HepG2 (cell line): ENCODE results near the gene DOCK4. TPM values are rescaled to one million over a fixed set of nuclear protein-coding genes. Genes with fewer than 3 reads are reported as not detected.

ENCODE experiments used
- ATF1 ChIP-seq: IDR thresholded peaks from 2 replicates; pipeline ENCODE4 v1.6.1; 2016; ENCODE audit warnings: mild to moderate bottlenecking, control low read depth
- BCLAF1 ChIP-seq: fragments of 450-650 bp; IDR thresholded peaks from 2 replicates; pipeline ENCODE4 v1.6.1; 2017; ENCODE audit warnings: mild to moderate bottlenecking
- CREB1 ChIP-seq, 2 experiments: fragments of 450-650 bp in 1 of 2; IDR thresholded peaks; 2 replicates each; pipeline ENCODE4 v1.6.1; 2016 to 2017; ENCODE audit warnings: control low read depth in 1 of 2, mild to moderate bottlenecking in 1 of 2, missing compliant biosample characterization in 1 of 2, missing genetic modification characterization in 1 of 2
- DDIT3 ChIP-seq: sonication (generic); formaldehyde crosslinking; IDR thresholded peaks from 2 replicates; pipeline ENCODE4 v1.4.0; 2020; ENCODE audit warnings: mild to moderate bottlenecking, missing genetic modification reagents
- GFI1 ChIP-seq: sonication (generic); formaldehyde crosslinking; IDR thresholded peaks from 2 replicates; pipeline ENCODE4 v1.5.0; 2020; ENCODE audit warnings: missing genetic modification reagents, mild to moderate bottlenecking, borderline replicate concordance
- HHEX ChIP-seq: IDR thresholded peaks from 2 replicates; pipeline ENCODE4 v1.6.1; 2016; ENCODE audit warnings: control low read depth
- KDM5A ChIP-seq: fragments of 200-600 bp; sonication (generic); IDR thresholded peaks from 2 replicates; pipeline ENCODE4 v1.7.0; 2018; ENCODE audit warnings: antibody characterized with exemption, mild to moderate bottlenecking, low read length, borderline replicate concordance
- NFIC ChIP-seq: IDR thresholded peaks from 2 replicates; pipeline ENCODE4 v1.6.1; 2012; ENCODE audit warnings: mild to moderate bottlenecking, low read length, inconsistent platforms
- RERE ChIP-seq: IDR thresholded peaks from 2 replicates; pipeline ENCODE4 v1.6.1; 2016; ENCODE audit warnings: low read depth, missing genetic modification reagents, missing compliant biosample characterization
- RXRA ChIP-seq: sonication (generic); formaldehyde crosslinking; IDR thresholded peaks from 2 replicates; pipeline ENCODE4 v1.5.1; 2020; ENCODE audit warnings: missing genetic modification reagents
- SOX5 ChIP-seq: IDR thresholded peaks from 2 replicates; pipeline ENCODE4 v1.6.1; 2016; ENCODE audit warnings: borderline replicate concordance
- SUZ12 ChIP-seq: fragments of 150-350 bp; IDR thresholded peaks from 2 replicates; pipeline ENCODE4 v1.6.1; 2014; ENCODE audit warnings: low read depth, low read length
- ZBTB25 ChIP-seq: IDR thresholded peaks from 2 replicates; pipeline ENCODE4 v1.6.1; 2018; ENCODE audit warnings: missing genetic modification reagents
- ZBTB38 ChIP-seq: sonication (generic); formaldehyde crosslinking; IDR thresholded peaks from 2 replicates; pipeline ENCODE4 v1.5.1; 2020; ENCODE audit warnings: mild to moderate bottlenecking, missing genetic modification reagents
- ZNF17 ChIP-seq: sonication (generic); formaldehyde crosslinking; IDR thresholded peaks from 2 replicates; pipeline ENCODE4 v1.5.0; 2020; ENCODE audit warnings: mild to moderate bottlenecking, missing genetic modification reagents
- ZNF30 ChIP-seq: sonication (generic); formaldehyde crosslinking; IDR thresholded peaks from 2 replicates; pipeline ENCODE4 v1.5.0; 2020; ENCODE audit warnings: mild to moderate bottlenecking, missing genetic modification reagents
- ZNF431 ChIP-seq: sonication (generic); formaldehyde crosslinking; IDR thresholded peaks from 2 replicates; pipeline ENCODE4 v1.9.0; 2022; ENCODE audit warnings: missing genetic modification reagents, low read depth, mild to moderate bottlenecking, borderline replicate concordance
- ZNF496 ChIP-seq: sonication (generic); formaldehyde crosslinking; IDR thresholded peaks from 2 replicates; pipeline ENCODE4 v1.8.1; 2023; ENCODE audit warnings: mild to moderate bottlenecking, moderate library complexity, missing genetic modification reagents; ENCODE audit not compliant: insufficient replicate concordance
- ZNF557 ChIP-seq: sonication (generic); formaldehyde crosslinking; IDR thresholded peaks from 2 replicates; pipeline ENCODE4 v1.4.0; 2020; ENCODE audit warnings: missing genetic modification reagents
- ZNF761 ChIP-seq: sonication (generic); formaldehyde crosslinking; conservative IDR thresholded peaks from 2 replicates; pipeline ENCODE4 v1.4.0; 2020; ENCODE audit warnings: mild to moderate bottlenecking, missing genetic modification reagents
- ZNF784 ChIP-seq: sonication (generic); formaldehyde crosslinking; IDR thresholded peaks from 2 replicates; pipeline ENCODE4 v1.5.1; 2020; ENCODE audit warnings: missing genetic modification reagents, mild to moderate bottlenecking, borderline replicate concordance
- polyA plus RNA-seq, 8 experiments: library from polyadenylated mRNA; depleted of rRNA in 3 of 8; stranded (reverse) in 7 of 8; unstranded in 1 of 8; fragments of >200 nt; fragmentation: Illumina TruSeq in 4 of 8; extraction: Trizol in 4 of 8; gene quantifications; 2 replicates each; pipeline versions ENCODE4 v1.2.1 to v1.2.3, GENCODE V29; 2011 to 2016; ENCODE audit warnings: low read depth in 4 of 8, missing spikeins in 1 of 8, mixed read lengths in 1 of 8; ENCODE audit not compliant: insufficient read depth in 1 of 8
- total RNA-seq, 5 experiments: library from RNA; depleted of rRNA; stranded (reverse); fragments of >200 nt; fragmentation: Illumina TruSeq; extraction: Trizol; gene quantifications; 2 replicates each; pipeline ENCODE4 v1.2.3, GENCODE V29; 2016; ENCODE audit warnings: low read depth in 1 of 5

The DOCK4 gene
- total and polyA plus RNA-seq, 2 of the 13 experiments (the other 11 are each of a cell fraction or from before 2014, with no cell fraction given): 13.5 to 17.4 TPM

- TF ChIP-seq RERE (CRISPR knock-in tag): no peak
- no peak for TF ChIP-seq ZNF431 (CRISPR knock-in tag)
- no peak for TF ChIP-seq ZNF761 (CRISPR knock-in tag)
- 0 out of 2 replicates have a peak, but pooled peaks have one; percentile 22 for TF ChIP-seq GFI1
- TF ChIP-seq ATF1 (CRISPR knock-in tag): no peak
- no peak for TF ChIP-seq ZBTB38 (CRISPR knock-in tag)
- no peak for TF ChIP-seq ZNF784
- no peak for TF ChIP-seq SUZ12
- no peak for TF ChIP-seq CREB1 (IDR thresholded peaks at IDR 0.05)
- 0 out of 2 replicates have a peak, but pooled peaks have one; percentile 4 for TF ChIP-seq CREB1 (CRISPR knock-in tag; IDR thresholded peaks at IDR 0.05)
- no peak for TF ChIP-seq KDM5A
- no peak for TF ChIP-seq HHEX (CRISPR knock-in tag)
- TF ChIP-seq ZNF557 (CRISPR knock-in tag): no peak
- TF ChIP-seq ZNF496 (CRISPR knock-in tag): no peak
- no peak for TF ChIP-seq ZBTB25
- peak; percentile 73; the same call in 1 of the 2 replicates for TF ChIP-seq SOX5 (CRISPR knock-in tag)
- TF ChIP-seq ZNF17: no peak
- no peak for TF ChIP-seq BCLAF1
- TF ChIP-seq RXRA: no peak
- TF ChIP-seq ZNF30: no peak
- peak; percentile 72; the same call in 1 of the 2 replicates for TF ChIP-seq NFIC
- no peak for TF ChIP-seq DDIT3 (CRISPR knock-in tag)
Measured at GRCh38 chr7:111919631-111920179, 286.5 kb downstream of the DOCK4 start (continued).
